ENCODE data around the gene COA6. TPM values are rescaled to one million over a fixed set of nuclear protein-coding genes. Genes with fewer than 3 reads are reported as not detected.

COA6 gene
- total RNA-seq, 1 donor from 2014 or later: 20.3 TPM

DNA sequence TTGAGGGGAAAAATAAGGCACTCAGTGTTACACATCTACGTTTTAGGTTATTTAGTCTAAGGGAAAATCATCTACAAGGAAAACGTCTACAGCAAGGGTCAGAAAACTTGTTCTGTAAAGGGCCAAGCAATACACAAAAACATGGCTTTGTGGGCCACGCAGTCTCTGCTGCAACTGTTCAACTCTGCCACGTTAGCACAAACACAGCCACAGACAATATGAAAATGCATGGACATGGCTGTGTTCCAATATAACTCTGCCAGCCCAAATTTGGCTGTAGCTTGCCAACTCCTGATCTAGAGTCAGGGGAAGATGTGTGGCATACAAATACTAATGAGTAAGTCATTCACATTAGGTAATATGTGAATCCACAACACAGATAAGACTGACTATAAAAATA is 40.7 kb downstream of the COA6 start:
- DNase-seq: no peak

DNA sequence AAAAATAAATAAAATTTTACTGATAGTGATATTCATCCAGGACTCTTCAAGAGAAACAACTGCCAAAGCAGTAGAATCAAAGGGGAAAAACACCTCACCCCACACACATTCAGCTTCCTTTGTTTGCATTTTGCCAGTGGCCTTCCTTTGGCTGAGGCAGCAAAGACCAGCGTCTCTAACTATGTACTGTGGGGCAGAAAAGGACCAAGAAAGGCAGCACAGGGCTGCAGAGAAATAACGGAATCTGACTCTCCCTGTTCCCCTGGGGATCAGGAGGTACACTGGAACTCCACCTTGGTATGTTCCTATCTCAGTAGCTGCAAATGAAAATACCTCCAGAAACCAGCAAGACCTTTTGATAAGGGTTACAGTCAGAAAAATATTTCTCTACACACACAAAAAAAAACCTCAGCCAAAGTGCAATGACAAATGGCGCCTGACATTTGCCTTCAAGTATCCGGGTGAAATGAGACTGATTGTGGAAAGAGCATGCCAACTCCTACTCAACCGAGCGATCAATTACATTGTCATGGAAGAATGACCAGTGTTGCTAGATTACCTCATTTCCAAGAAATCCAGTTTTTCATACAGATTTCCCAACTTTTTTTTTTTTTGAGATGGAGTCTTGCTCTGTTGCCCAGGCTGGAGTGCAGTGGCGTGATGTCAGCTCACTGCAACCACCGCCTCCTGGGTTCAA is 54.8 kb downstream of the COA6 start:
- DNase-seq: peak; percentile 13

DNA sequence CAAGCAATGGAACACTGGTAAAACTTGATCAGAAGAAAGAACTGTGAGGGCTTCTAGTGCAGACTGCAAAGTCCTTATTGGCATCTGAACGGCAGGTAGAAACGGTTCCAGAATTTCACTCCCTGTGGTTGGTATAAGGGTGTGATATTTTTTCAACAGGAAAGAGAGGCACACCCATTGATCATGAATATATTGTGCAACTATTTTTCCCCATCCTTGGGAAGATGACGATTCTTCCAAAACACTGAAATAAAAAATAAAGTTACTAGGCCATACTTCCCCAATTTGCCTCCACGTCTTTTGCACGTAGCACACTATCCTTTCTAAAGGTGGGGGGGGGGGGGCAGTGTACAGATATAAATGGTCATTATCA is 56.2 kb downstream of the COA6 start:
- no peak for DNase-seq

DNA sequence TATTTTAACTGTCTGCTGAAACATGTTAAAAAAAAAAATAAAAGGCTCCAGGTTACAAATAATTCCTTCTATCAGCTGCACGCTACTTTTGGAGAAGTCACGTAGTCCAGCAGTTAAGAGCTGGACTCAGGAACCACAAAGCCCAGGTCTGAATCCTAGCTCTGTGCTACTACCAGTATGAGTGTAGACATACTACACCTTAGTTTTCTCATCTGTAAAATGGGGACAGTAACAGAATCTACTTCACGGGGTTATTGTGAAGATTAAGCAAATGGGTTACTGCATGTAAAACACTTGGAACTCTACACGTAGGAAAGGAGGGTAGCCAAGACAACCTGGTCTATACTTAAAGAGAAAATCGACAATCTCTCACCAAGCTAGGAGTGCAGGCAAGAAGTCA is 57.4 kb downstream of the COA6 start:
- DNase-seq: no peak

DNA sequence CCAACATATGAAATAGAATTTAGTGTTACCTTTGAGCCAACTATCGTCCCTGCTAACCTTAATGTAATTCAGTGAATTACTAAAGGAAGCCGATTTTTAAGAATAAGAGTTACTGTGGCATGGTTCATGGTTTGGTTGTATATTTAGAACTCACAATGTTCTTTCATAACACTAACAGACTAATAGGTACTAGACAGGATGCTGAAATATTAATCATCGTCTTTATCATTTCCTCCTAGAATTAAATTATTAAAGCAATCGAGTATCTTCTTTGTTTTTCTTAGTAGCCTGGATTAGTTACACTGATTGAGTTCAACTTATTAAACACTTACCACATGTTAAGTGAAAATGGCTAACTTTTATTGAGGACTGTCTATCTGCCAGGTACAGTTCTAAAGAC is 58.0 kb downstream of the COA6 start:
- peak; percentile 30 for DNase-seq

DNA sequence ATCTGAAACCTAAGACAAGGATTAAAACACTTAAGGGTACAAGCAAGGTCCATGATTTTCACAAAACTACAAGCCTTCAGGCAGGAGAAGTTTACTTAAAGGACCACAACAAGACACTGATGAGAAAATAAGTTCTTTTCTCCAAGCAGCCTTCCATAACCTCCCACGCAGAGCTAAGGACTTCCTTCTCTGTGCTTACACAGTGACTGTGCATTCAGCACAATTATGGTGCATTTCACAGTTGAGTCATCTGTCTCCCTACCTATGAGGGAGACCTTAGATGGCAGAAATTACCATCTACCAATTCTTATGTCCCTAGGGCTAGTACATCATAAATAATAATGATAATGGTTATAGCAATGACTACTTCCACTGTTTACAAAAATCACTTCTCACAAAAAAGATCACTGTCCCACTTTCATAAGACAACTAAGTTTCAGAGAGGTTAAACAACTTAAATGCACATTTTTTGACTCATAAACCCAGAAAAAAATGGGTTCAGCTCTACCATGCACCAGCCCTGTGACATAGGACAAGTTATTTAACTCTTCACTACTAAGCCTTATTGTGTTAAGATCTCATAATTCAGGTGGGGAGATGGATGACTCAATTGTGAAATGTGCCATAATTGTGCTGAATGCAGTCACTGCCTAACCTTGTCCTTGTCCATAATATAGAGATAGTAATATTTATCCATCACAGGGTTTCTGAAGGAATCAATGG is 60.5 kb downstream of the COA6 start:
- peak; percentile 73 for DNase-seq

Other genes starting within 250 kb of the COA6 start
- 16.7 and 23.3 TPM in 2 replicates for gene TARBP1, start 105.7 kb downstream of the COA6 start, total RNA-seq
- gene IRF2BP2, start 236.7 kb downstream of the COA6 start, total RNA-seq: 104 and 115 TPM in 2 replicates